Activated gamma-delta T cell treated with Interleukin-2 at 50 U/mL for 16 hours (primary cell): Measurements from ENCODE around the gene HSPA12A.

Source experiments
- DNase-seq: peaks from one replicate; pipeline ENCODE4 v3.0.0-alpha.2; 2020

HSPA12A gene

DNA sequence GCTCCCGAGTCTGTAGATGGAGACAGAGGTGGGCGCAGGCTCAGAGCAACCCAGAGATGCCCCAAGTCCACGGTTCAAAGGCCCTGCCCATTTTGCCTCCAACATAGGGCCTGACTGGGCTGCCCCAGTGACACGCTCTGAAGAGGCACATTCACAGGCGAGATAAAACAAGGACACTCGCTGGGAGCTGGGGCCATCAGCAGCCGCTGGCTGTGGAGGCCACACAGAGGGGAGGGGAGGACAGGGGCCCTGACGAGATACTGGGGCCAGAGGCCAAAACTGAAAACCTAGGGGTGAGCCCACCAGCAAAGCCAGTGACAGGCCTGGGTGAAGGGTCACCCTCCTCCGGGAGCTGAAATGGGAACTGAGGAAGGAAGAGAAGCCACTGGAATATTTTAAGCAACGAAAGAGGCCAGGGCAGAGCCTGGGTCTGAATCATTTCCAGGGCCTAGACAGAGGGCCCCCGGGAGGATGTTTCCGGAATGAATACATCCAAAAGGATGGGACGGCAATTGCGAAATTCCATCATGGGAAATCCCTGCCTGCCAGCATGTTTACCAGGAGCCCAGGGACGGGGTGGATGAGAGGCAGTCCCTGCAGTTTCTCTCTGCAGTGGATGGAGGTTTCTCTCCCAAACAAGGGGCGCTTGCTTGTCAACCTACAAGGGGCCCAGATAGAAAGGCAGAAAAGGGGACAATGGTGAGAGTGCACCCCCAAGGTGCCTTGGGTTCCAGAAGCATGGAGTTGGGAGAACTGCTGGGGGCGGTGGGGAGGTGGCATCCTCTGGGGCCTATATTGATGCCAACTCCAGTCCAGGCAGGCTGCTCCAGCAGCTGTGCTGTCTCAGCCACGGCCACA, 29.0 kb upstream of the HSPA12A start:
- no peak for DNase-seq

DNA sequence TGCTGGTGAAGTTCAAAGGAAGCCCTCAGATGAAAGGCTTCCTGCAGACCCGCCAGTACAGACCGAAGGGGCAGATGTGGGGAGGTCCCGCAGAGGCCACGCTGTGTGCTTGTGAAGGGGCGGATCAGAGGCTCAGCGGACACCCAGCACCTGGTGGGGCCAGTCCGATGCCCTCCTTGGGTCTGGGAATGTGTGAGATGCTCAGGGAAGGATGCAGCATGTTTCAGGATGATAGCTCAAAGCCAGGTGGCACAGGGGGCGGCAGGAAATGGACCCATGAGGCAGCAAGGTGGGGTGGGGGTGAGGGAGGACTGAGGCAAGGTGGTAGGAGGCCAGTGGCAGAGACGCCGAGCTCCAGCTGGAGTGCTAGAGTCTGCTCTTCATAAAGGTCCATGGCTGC, 27.9 kb upstream of the HSPA12A start:
- DNase-seq, result no peak

DNA sequence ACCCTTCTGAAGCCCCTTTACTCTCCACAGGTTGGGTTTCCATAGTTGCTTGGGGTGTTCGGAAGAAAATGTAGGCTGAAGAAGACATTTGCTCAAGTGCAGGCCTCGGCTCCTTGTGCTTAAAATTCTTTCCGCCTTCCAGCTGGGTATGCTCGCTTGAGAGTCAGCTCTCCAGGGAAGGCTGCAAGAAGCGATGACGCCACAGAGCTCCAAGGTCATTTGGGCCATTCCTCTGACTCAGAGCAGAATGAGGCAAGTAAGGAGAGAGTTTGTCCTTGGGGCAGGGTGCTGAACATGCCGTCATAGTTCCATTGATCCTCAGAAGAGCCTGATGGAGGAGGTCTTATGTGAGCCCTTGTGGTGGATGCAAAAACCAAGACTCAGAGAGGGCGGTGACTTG, 27.4 kb upstream of the HSPA12A start:
- DNase-seq, result no peak

DNA sequence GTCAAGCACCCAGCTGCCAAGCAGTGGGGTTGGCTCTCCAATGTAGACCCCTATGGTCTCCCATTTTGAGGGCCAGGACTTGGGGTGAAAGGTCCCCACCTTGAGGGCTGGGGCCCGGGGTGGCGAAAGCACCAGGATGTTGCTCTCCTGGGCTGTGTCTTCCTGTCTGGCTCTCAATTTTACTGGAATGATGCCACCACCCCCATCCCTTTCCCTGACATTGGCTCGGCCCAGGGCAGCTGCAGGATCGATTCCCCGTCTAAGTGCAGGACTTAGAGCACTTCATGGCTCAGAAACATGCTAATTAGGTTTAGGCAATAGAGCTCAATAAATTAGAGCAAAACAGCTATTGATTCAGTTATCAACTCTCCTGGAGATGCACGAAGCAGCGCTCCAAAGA, 27.0 kb upstream of the HSPA12A start:
- DNase-seq, result no peak

DNA sequence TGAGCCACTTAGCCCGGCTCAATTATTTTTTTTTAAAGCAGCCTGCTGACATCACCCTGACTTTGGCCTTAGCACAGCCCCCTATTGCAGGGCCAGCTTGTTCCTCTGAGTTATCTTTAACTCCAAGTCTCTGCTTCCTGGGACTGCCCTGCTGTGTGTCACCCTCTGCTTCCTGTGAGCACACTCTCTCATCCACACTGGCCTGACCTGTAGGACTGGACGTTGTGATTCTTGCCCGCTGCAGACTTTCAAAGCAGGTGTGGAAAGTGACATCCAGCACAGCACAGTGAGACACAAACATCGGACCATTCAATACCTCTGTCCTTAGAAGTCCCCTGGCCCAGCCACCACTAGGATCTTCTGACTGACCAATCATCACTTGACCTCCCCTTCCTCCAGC, 26.4 kb upstream of the HSPA12A start:
- no peak for DNase-seq

DNA sequence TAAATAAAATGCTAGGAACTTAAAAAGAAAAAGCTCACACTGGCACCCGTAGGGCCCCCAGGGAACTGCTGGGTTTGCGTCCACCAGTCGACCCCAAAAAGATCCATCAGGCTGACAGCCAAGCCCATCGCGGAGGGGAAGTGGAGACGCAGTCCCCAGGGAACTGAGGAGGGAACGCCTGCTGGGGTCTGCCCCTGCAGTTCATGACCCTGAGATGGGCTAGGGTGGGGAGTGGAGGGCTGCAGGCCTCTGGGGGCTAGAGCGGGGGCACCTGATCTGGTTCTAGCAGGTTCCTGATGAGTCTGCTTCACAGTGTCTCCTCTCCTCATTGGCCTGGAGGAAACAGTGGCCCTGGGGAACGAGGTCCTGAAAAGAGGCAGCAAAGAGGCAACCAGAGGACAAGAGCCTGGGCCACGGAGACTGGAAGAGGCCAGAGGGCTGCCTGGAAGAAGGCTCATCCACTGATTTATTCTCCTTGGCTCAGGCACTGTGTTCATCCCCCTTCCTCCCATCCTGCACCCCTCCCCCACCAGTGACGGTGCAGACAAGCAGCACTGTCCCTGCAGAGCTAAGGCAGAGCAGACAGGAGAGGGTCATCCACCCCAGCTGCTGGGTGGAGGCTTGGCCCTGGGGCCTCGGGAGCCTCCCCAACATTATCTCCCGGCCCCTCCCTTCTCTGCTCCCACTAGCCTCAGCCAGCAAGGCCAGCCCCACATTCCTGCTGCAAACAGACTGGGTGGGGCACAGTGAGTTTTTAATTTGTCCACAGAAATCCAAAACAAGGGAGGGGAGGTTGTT, 24.7 kb upstream of the HSPA12A start:
- no peak for DNase-seq

DNA sequence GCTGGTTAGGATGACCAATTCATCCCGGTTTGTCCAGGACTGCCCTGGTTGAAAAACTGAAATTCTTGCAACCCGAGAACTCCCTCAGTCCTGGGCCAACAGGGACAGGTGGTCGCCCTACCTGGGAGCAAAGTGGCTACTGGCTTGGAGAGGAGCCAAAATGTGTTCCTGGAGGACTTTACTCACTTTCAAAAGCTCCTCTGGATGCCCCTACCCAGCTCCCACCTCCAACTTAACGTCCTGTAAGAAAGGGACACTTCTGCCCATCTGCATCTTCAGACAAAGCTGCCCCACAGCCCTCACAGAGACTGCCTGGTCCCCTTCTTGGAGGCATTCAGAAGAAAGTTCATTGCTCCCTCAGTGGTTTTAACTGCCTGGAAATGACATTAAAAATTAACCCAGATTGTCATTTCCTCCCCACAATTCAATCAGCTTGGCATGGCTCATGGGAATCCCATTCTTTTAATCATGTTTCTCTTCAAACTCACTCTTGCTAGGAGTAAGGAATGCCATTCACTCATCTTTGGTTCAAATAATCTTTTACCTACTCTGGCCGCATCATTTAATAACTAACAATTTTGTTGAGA, 24.0 kb upstream of the HSPA12A start:
- DNase-seq, result no peak

DNA sequence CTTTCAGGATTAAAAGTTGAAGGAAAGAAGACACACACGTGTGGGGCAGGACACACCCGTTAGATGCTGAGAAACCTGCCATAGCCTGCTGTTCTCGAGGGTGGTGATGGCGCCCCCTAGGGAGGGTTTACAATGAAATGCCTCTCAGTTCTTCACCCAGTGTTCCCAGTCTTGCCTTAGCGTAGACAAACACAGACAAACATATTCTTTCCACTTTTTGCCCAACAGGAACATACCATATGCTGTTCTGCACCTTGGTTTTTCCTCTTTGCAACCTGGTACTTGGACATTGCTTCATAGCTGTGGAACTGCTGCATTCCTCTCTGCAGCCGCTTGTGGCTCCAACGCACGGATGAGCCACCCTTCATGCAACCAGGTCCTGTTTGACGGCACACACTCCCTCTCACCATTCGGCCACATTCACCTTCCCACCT, 23.3 kb upstream of the HSPA12A start:
- DNase-seq, result no peak

DNA sequence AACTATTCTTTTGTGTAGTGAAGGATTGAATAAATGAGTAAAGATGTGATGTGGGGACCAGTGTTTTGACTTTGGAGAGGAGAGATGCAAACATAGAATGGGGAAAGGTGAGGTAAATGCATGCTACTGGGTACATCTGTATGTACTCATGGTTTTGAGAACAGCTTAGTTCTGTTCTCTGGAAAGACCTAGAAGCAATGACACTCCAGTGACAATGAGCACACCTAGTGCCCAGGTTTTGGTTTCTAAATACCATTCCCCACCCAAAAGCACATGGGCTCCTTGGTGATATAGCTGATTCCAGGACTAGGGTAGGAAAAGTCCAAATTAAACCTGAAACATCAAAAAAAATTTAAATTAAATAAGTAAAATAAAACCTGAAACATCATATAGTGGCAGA, 22.6 kb upstream of the HSPA12A start:
- DNase-seq, result no peak

DNA sequence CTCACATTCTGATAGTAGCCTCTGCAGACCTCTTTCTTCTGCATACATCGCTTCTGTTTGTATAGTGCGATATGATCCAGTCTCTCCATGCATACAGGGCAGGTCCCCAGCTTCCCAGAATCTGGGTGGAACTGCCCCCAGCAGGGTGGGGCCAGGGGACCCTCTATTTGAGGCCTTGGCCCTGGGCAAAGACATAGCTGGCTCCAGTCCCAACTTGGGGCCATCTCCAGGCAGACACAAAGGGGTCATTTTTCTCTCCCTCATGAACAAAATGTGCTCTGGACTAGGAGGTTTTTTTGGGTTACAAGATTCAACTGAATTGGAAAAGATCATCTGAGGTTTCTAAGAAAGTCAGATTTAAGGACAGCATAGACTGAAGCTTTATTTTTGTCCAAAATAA, 21.1 kb upstream of the HSPA12A start:
- DNase-seq, result no peak

DNA sequence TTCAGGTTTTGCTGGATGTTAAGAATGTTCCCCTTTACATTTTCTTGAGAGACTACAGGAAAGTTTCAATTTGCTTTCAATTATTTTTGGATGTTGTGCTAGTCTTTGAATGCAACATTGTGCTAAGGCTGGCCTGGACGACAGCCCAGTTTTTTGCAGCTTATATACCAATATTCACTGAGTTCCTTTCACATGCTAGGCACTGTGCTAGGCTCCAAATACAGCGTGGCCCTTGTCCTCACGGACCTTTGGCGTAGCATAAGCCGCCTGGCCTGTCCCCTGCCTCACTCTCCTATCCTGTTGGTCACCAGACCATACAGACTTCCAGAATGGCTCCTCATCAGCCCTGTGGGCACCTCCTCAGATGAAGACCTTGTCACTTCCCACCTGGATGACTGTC, 19.5 kb upstream of the HSPA12A start:
- DNase-seq, result no peak

DNA sequence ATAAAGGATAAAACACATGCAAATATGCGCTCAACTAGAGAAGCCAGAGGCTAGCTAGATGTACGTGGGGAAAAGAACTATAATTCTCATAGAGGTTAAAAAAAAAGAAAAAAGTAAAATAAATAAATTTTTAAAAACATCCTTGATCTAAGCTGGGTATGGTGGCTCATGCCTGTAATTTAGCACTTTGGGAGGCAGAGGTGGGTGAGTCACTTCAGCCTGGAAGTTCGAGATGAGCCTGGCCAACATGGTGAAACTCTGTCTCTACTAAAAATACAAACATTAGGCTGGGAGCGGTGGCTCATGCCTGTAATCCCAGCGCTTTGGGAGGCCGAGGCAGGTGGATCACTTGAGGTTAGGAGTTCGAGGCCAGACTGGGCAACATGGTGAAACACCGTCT, 18.6 kb upstream of the HSPA12A start:
- no peak for DNase-seq

DNA sequence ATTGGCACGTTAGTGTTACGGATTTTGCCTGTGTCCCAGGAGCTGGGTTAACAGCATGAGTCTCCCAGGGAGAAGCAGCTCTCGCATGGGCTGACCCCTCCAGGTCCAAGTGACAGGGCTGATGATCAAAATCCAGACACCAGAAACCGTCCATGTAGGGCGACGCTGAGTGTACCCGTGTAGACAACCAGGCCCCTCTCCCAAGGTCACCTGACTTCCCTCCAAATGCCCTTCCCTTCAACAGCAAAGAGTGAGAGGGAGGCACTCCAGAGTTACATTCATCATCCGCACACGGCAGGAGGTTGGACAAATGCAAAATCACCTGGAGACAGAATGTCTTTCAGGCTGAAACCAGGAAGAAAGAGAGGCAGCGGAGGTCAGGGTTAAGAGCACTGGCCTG, 14.9 kb upstream of the HSPA12A start:
- DNase-seq, result no peak

DNA sequence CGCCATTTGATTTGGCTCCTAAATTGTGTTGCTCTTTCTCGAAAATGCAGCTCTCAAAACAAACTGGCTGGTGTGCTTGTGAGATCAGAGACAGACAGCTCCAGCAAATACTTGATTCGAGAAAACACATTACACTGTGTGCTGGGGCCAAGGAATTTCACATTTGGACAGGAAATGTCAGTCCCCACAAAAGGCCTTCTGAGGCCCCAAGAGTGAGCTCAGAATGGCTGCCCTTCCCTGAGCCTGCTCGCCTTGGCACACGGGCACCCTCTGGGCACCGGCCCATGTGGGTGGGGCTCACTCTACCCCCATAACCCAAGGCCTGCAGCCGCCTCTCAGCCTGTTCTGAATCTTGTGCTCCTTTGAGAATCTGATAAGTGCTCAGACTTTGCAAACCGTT, 13.9 kb upstream of the HSPA12A start:
- no peak for DNase-seq

DNA sequence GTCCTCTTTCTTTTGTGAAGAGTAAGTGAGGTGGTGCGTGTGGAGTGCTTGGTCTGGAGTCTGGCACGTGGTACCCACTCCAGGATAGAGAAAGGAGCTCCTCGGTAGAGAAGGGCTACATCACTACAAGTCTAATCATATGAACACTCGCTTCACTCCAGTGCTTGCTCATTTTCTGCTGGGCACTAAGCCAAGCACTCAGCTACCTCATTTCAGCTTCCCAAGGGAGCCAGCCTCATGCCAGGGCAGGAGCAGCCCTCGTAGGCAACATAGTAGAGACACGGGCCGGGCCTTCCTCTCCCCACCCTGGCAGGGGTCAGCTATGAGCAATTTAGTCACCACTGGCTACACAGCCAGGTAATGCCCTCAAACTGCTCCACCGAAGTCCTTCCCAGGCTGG, 11.4 kb upstream of the HSPA12A start:
- no peak for DNase-seq

DNA sequence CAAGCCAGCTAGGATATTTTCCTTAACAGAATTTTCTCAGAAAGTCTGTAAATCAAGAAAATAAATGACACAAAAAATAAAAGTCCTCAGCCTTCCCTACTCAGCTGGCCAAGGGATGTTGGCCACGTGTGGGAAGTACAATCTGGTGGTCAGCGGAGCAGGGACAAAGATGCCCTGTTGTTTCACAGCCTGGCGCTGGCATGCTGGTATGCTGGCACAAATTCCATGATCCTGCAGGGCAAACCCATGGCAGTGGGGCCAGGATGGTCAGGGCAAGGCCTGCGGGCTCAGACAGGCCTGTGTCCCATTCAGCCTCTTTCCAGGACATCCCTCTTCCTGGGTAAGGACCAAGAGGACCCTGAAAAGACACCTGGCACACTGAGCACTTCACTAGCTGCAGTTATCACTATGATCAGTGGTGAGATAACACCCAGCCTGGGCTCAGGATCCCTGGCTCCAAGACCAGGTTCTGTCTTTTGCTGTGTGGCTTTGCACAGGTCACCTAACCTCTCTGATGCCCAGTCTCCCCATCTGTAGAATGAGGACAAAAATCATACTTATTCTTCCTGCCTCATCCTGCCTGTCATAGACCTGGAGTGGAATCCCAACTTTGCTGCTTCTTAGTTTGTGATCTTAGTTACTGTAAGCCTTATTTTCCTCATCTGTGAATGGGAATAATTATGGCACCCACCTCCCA, 10.8 kb upstream of the HSPA12A start:
- no peak for DNase-seq

DNA sequence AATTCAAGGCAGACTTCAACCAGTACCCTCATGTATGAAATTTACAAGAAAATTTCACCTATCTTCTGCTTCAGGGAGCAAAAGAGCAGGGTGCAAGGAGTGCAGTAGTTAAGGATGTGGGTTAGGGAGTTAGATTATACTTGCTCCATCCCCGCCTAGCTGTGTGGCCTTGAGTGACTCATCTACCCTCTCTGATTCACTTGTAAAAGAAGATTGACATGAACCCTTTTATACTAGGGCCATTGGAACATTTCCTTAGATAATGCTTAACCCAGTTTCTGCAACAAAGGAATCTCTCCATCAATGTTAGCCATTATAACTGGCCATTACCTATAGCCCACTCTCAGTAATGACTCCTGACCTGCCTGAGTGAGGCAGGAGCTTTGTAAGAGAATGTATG, 10.2 kb upstream of the HSPA12A start:
- no peak for DNase-seq

DNA sequence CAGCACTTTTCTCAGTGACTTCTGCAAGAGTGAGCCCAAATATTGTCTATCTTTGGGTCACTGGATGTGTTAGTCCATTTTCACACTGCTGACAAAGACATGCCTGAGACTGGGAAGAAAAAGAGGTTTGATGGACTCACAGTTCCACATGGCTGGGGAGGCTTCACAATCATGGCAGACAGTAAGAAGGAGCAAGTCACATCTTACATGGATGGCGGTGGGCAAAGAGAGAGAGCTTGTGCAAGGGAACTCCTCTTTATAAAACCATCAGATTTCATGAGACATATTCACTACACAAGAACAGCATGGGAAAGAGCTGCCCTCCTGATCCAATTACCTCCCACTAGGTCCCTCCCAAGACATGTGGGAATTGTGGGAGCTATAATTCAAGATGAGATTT, 6.1 kb upstream of the HSPA12A start:
- no peak for DNase-seq

DNA sequence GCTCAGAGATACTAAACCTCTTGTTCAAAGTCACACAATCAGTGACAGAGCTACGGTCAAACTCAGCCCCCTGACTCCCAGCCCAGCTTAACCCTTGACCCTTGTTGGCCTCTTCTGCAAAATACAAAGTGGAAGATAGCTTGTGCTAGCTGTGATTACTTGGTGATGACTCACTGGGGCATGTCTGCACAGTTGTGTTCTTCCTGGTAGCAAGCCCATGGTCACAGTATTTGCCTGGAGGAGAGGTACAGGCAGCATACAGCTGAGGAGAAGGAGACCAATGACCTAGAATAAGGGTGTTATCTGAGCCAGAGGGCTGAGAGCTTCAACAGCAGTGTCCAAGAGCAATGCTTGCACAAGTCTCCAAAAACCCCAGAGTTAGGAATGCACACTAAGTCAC, 5.7 kb upstream of the HSPA12A start:
- no peak for DNase-seq

DNA sequence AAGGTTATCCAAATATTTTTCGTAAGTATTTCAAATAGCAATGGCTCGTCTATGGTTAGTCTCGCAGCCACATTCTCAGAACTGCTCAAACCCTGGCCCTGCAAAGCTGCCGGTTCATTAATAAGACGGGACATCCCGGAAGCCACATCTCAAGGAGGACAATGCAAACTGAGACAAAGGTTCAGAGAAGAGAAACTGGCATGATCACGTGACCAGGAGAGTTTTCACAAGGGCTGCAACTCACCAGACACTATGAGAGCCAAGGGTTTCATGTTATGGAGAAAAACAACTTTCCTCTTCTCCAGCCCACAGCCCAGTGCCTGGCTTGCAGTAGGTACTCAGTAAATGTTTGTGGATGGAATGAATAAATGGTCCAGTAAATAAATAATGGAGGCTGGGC, 5.0 kb upstream of the HSPA12A start:
- no peak for DNase-seq

DNA sequence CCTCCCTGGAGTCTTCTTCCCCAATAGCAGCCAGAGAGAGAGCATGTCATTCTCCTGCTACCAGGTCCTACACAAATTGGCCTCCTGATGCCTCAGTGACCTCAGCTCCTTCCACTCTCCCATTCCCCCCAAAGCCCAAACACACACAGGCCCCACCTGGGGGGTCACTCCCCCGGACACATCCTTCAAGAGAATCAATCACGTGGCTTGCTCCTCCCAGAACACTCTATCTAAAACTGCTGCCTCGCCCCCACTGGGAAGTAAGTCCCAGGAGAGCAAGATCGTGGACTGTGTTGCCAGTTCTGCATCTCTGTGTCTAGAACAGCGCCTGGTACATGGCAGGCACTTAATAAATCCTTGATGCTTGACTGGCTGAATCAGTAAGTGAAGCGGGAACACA, 2.5 kb upstream of the HSPA12A start:
- DNase-seq, result no peak

DNA sequence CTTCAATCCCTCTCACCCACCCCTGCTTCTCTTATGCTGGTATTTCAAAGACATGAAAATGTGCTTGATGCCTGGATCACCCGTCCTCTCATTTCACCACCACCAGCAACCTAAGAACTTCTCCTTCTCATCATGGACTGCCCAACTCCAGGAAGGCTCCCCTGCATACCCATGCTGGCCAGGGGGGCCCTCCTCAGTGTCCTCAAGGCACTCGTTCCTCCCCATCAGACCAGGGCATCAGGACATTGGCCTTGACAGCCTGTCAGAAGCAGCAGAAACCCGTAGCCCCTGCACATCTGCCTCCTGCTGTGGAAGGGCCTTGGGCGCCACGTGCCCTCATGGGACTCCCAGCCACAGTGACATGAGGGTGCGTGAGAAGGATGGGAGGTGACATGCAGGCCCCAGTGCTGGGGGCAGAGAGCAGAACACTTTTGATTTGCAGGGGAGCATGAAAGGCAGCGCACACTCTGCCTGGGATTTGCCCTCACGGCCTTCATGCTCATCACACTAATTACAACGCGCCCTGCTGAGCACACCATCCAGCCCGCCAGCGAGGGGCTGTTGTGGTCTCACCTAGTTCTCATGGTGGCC, 1.9 kb upstream of the HSPA12A start:
- no peak for DNase-seq
